Measurements from ENCODE around the gene ZNF384.
A peak's percentile ranks its signal among the peaks of the same experiment; 100 is the strongest.

ZNF384 gene

GRCh38 chr12:6650832-6651231, 38.3 kb downstream of the ZNF384 start:
- no peak for DNase-seq

GRCh38 chr12:6647083-6647604, 42.0 kb downstream of the ZNF384 start, which contains the start of gene ACRBP:
Gene ACRBP (minus strand): TSS chr12:6647432. CDS start chr12:6647366, 66 bp downstream.
- DNase-seq, result peak; percentile 39

GRCh38 chr12:6646276-6647082, 42.7 kb downstream of the ZNF384 start:
- no peak for DNase-seq

- DNase-seq, result peak; percentile 17
These were observed 44.3 kb downstream of the ZNF384 start for GRCh38 chr12:6644903-6645302.

- no peak for DNase-seq
These were observed 44.9 kb downstream of the ZNF384 start for GRCh38 chr12:6644257-6644596.

GRCh38 chr12:6643569-6644256, 45.5 kb downstream of the ZNF384 start:
- DNase-seq, result no peak

GRCh38 chr12:6641131-6641530, 48.0 kb downstream of the ZNF384 start:
- DNase-seq, result no peak

GRCh38 chr12:6640497-6640896, 48.7 kb downstream of the ZNF384 start:
- DNase-seq, result no peak

- no peak for DNase-seq
These were observed 49.9 kb downstream of the ZNF384 start for GRCh38 chr12:6639151-6639801.

GRCh38 chr12:6638305-6638704, 50.9 kb downstream of the ZNF384 start:
- DNase-seq, result no peak

- peak; percentile 52 for DNase-seq
These were observed 53.2 kb downstream of the ZNF384 start, which contains the start of gene LPAR5 for GRCh38 chr12:6635856-6636531. Gene LPAR5 (minus strand): TSS chr12:6635959. CDS start chr12:6621248, 14,711 bp downstream.

GRCh38 chr12:6635375-6635855, 53.8 kb downstream of the ZNF384 start:
- peak; percentile 45 for DNase-seq

- peak; percentile 44 for DNase-seq
These were observed 56.9 kb downstream of the ZNF384 start for GRCh38 chr12:6632026-6632983.

- DNase-seq, result no peak
These were observed 57.6 kb downstream of the ZNF384 start for GRCh38 chr12:6631549-6631961.

GRCh38 chr12:6630736-6631135, 58.4 kb downstream of the ZNF384 start:
- no peak for DNase-seq

GRCh38 chr12:6627616-6628015, 61.6 kb downstream of the ZNF384 start:
- DNase-seq, result no peak

- DNase-seq, result no peak
These were observed 62.4 kb downstream of the ZNF384 start for GRCh38 chr12:6626654-6627283.

- DNase-seq, result no peak
These were observed 68.3 kb downstream of the ZNF384 start for GRCh38 chr12:6620885-6621274.

- DNase-seq, result peak; percentile 65
These were observed 68.9 kb downstream of the ZNF384 start for GRCh38 chr12:6620137-6620884.

All from fibroblast of upper back skin (primary cell).